Osteocyte (in vitro differentiated cells): ENCODE results near the gene INSRR. TPM values are rescaled to one million over a fixed set of nuclear protein-coding genes. Genes with fewer than 3 reads are reported as not detected.

Experiments used
- DNase-seq: peaks from one replicate; pipeline ENCODE4 v3.0.0; 2021; ENCODE audit warnings: mixed read lengths; ENCODE audit not compliant: unreplicated experiment; ENCODE audit errors: extremely low spot score
- H3K27ac Mint-ChIP-seq: one replicate; pipeline ENCODE4 v1.8.0; 2021; ENCODE audit warnings: mild to moderate bottlenecking, mixed read lengths; ENCODE audit not compliant: unreplicated experiment
- H3K27me3 Mint-ChIP-seq: one replicate; pipeline ENCODE4 v1.8.0; 2021; ENCODE audit warnings: mixed read lengths; ENCODE audit not compliant: unreplicated experiment
- H3K36me3 Mint-ChIP-seq: one replicate; pipeline ENCODE4 v1.8.0; 2021; ENCODE audit warnings: mixed read lengths; ENCODE audit not compliant: unreplicated experiment
- H3K4me1 Mint-ChIP-seq: one replicate; pipeline ENCODE4 v1.8.0; 2021; ENCODE audit warnings: mixed read lengths; ENCODE audit not compliant: unreplicated experiment
- H3K4me3 Mint-ChIP-seq: one replicate; pipeline ENCODE4 v1.8.0; 2021; ENCODE audit warnings: mild to moderate bottlenecking, moderate library complexity, mixed read lengths; ENCODE audit not compliant: unreplicated experiment
- H3K9me3 Mint-ChIP-seq: one replicate; pipeline ENCODE4 v1.8.0; 2021; ENCODE audit warnings: mixed read lengths; ENCODE audit not compliant: unreplicated experiment
- CTCF ChIP-seq: fragments of 200-600 bp; sonication (generic); IDR thresholded peaks from 2 replicates; pipeline ENCODE4 v1.5.0; 2021; ENCODE audit warnings: antibody characterized with exemption, mild to moderate bottlenecking, moderate library complexity
- total RNA-seq: library from RNA; stranded (reverse); gene quantifications from 2 replicates; pipeline ENCODE4 v1.2.1, GENCODE V29; 2021

Gene INSRR
- total RNA-seq, 1 donor from 2014 or later = 0.21 TPM

GRCh38 chr1:156874572-156875340, 15.8 kb upstream of the INSRR start:
- no peak for TF ChIP-seq CTCF
- Mint-ChIP-seq H3K27ac (no peak overlapping the region), H3K36me3 (no peaks in the 10 kb centered on the region), H3K4me1 (peaks cover 15% of the 10 kb centered on the region), H3K4me3 (no peak overlapping the region), H3K9me3 (no peaks in the 10 kb centered on the region), H3K27me3 (peaks cover 31% of the 10 kb centered on the region)
- DNase-seq = no peak

- no peaks in the 10 kb centered on the region for H3K36me3 Mint-ChIP-seq
- no peak overlapping the region for H3K4me3 Mint-ChIP-seq
- peaks cover 27% of the 10 kb centered on the region for H3K27me3 Mint-ChIP-seq
- no peak for DNase-seq
- H3K9me3 Mint-ChIP-seq = no peaks in the 10 kb centered on the region
- no peak overlapping the region for H3K27ac Mint-ChIP-seq
- H3K4me1 Mint-ChIP-seq = peaks cover 15% of the 10 kb centered on the region
- no peak for TF ChIP-seq CTCF
Measured at GRCh38 chr1:156874142-156874541, 15.2 kb upstream of the INSRR start.

GRCh38 chr1:156873659-156874058, 14.7 kb upstream of the INSRR start:
- peaks cover 22% of the 10 kb centered on the region for H3K27me3 Mint-ChIP-seq
- no peaks in the 10 kb centered on the region for H3K9me3 Mint-ChIP-seq
- no peak overlapping the region for H3K4me3 Mint-ChIP-seq
- TF ChIP-seq CTCF = no peak
- no peak overlapping the region for H3K27ac Mint-ChIP-seq
- peaks cover 15% of the 10 kb centered on the region for H3K4me1 Mint-ChIP-seq
- H3K36me3 Mint-ChIP-seq = no peaks in the 10 kb centered on the region
- no peak for DNase-seq

GRCh38 chr1:156869455-156869854, 10.5 kb upstream of the INSRR start:
- no peaks in the 10 kb centered on the region for H3K9me3 Mint-ChIP-seq
- no peak overlapping the region for H3K4me3 Mint-ChIP-seq
- peaks cover 18% of the 10 kb centered on the region for H3K27me3 Mint-ChIP-seq
- no peak for TF ChIP-seq CTCF
- H3K4me1 Mint-ChIP-seq = peaks cover 15% of the 10 kb centered on the region
- no peak overlapping the region for H3K27ac Mint-ChIP-seq
- no peaks in the 10 kb centered on the region for H3K36me3 Mint-ChIP-seq
- DNase-seq = no peak

GRCh38 chr1:156868341-156868740, 9.4 kb upstream of the INSRR start:
- H3K27me3 Mint-ChIP-seq = peaks cover 24% of the 10 kb centered on the region
- no peak overlapping the region for H3K4me3 Mint-ChIP-seq
- peaks cover 2% of the 10 kb centered on the region for H3K36me3 Mint-ChIP-seq
- DNase-seq = no peak
- peaks cover 15% of the 10 kb centered on the region for H3K4me1 Mint-ChIP-seq
- no peak overlapping the region for H3K27ac Mint-ChIP-seq
- H3K9me3 Mint-ChIP-seq = no peaks in the 10 kb centered on the region
- TF ChIP-seq CTCF = no peak
